NOMO-1 (cell line): ENCODE results near the gene VEZT.
"Not testable (repeated sequence)": the region's sequence is repeated elsewhere in the genome, so short reads cannot be mapped to it uniquely, and the experiment has no call there.

Experiments
- DNase-seq, 2 experiments: peaks; one replicate each; lab custom pipeline; 2025; ENCODE audit not compliant: unreplicated experiment in 2 of 2; lab: John Stamatoyannopoulos, UW

VEZT gene

GRCh38 chr12:95318071-95318545, 100.5 kb downstream of the VEZT start:
- DNase-seq = no peak

GRCh38 chr12:95319694-95320331, 102.2 kb downstream of the VEZT start:
- DNase-seq = no peak

- DNase-seq = no peak
These were observed 104.1 kb downstream of the VEZT start for GRCh38 chr12:95321516-95322246.

DNA sequence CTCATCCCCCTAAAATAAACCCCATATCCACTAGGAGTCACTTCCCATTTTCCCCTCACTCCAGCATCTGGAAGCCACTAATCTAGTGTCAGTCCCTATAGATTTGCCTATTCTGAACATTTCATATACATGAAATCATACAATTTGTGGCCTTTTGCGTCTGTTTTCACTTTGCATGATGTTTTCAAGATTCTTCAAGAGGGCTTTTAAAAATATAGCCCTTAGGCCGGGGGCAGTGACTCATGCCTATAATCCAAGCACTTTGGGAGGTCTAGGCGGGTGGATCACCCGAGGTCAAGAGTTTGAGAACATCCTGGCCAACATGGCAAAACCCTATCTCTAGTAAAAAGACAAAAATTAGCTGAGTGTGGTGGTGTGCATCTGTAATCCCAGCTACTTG, 104.7 kb downstream of the VEZT start:
- no peak for DNase-seq

DNA sequence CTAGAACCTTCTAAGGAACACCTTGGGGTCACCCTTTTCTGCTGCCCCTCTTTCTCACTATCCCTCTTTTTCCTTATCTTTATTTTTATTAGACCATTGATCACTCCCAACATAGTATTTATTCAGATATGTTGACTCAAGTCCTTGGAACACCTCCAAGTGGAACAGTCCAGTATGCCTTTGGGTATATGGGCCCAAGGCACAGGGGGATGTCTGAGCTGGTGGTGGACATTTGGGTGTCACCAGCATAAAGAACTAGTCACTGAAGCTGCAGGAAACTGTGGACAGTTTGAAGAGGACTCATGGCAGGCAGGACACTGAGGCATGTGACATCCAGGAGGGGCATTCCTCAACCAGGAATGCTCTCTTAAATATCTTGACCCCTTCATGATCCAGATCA, 105.6 kb downstream of the VEZT start:
- DNase-seq = no peak

DNA sequence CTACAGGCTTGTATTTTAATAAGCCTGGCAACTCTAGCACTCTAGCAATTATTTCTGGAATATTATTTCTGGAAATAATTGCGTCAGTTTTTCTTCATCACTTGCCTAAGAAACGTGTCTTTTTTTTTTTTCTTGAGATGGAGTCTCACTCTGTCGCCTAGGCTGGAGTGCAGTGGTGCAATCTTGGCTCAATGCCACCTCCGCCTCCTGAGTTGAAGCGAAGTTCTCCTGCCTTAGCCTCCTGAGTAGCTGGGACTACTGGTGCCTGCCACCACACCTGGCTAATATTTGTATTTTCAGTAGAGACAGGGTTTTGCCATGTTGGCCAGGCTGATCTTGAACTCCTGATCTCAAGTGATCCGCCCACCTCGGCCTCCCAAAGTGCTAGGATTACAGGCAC, 106.6 kb downstream of the VEZT start:
- DNase-seq = not testable (repeated sequence)

GRCh38 chr12:95325501-95325900, 107.9 kb downstream of the VEZT start:
- DNase-seq = no peak

DNA sequence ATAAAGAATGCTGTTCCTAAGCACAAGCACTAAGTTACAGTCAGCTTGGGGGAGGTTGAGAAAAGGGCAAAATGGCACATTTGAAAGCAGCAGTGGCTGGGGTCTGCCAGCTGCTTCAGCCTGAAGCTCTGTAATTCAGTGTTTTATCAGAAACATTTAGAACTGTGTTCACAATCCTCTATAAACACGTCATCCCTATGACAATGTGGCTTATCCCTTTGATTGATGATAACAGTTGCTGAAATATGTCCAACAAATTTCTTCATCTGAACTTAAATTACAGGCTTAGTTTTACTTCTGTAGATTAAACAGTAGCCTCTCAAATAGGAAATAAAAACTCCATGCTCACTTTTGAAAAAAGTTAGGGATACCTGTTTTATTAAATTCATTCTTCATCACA, 108.8 kb downstream of the VEZT start:
- no peak for DNase-seq

GRCh38 chr12:95326855-95327254, 109.2 kb downstream of the VEZT start:
- DNase-seq = no peak

- DNase-seq = no peak
These were observed 111.1 kb downstream of the VEZT start for GRCh38 chr12:95328708-95329107.

DNA sequence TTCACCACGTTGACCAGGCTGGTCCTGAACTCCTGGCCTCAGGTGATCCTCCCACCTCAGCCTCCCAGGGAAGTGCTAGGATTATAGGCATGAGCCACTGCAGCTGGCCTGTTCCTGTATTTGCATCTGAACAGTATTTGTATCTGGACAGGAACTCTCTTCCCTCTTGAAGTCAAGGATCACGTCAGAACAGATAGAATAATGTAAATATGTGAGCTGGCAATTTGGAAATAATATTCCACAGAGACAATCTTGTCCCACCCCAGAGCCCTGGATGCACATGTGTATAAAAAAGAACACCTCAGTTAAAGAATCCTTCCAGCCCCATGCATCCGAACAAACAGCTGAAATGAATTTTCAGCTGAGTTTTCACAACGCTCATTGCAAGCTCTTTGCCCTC, 118.3 kb downstream of the VEZT start:
- DNase-seq = no peak

GRCh38 chr12:95336387-95337067, 118.9 kb downstream of the VEZT start:
- DNase-seq = no peak

DNA sequence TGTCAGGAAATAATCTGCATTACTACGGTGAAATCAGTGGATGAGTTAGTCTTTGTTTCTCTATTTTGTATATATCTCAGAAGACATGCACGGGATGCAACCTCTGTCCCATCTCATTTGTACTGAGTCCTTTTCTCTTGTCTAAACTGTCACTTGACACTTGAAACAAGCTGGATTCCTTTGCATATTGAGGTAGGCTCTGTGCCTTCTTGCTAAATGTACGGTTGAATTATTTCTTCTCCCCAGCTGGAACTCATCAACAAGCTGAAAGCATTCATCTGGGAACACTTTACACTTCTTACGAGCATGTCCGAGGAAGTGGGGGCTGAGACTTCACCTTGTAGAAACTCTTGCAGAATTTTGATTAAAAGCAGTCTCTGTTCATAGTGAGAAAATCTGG, 119.5 kb downstream of the VEZT start:
- no peak for DNase-seq

DNA sequence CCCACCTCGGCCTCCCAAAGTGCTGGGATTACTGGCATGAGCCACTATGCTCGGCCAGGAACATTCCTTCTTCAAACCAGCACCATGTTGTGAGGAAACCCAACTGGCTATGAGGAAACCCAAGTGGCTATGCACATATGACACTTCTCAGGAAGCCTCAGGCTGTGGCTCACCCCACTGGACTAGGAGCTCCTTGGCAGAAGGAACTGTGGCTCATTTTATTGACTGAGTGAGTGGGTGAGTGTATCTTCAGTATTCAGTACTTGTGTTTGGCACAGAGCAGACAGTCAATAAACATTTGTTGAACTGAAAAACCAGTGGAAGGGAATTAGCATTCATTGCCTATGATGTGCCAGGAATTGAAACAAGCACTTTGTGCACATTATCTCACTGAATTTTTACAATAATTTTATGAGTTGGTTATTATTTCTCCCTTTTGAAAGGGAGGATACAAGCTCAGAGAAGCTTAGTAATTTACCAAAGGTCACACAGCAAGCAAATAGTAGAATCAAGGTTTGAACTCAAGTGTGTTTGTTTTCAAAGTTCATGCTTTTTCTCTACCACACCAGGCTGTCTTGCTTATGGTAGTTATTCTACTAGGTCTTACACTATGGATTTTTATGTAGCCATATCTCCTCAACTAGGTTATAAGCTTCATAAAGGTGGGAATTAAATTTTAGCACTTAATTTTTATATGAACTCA, 121.6 kb downstream of the VEZT start:
- DNase-seq = no peak

DNA sequence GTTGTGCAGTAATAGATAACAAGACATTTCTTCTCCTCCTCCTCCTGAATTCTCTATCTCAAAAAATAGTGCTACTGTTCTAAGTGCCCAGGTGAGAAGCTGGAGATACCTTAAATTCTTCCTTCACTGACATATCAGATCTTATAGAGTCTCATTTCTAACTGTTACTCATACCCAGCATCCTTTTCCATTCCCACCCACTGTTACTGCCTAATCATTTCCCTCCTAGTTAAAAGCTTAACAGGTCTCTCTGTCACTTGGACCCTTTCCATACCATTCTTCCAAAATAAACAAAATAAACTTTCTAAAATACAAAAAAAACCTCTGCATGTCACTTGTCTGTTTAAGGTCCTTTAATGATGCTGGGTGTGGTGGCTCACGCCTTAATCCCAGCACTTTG, 124.4 kb downstream of the VEZT start:
- DNase-seq = no peak

GRCh38 chr12:95343461-95344230, 126.0 kb downstream of the VEZT start:
- DNase-seq = no peak

GRCh38 chr12:95349291-95349690, 131.7 kb downstream of the VEZT start:
- no peak for DNase-seq

GRCh38 chr12:95351748-95352147, 134.1 kb downstream of the VEZT start:
- no peak for DNase-seq
